Measurements from ENCODE around the gene CCDC30.

- no peak for TF ChIP-seq CTCF (IDR thresholded peaks at IDR 0.05)
- TF ChIP-seq SIN3A (IDR thresholded peaks at IDR 0.05; ENCODE audit: borderline replicate concordance, insufficient read depth, low read depth, low read length) = no peak
- TF ChIP-seq REST (IDR thresholded peaks at IDR 0.05; ENCODE audit: insufficient read depth in 1 of 2, low read depth in 2 of 2, low read length in 1 of 2) = no peak
- TF ChIP-seq POLR2AphosphoS5 (IDR thresholded peaks at IDR 0.05; ENCODE audit: low read depth, low read length) = no peak
These were observed 20.4 kb upstream of the CCDC30 start for GRCh38 chr1:42442662-42443061.

Data from Panc1 (cell line).